Astrocyte of the spinal cord (primary cell): ENCODE results near the gene PRDX5.

Experiments
- DNase-seq: peaks from one replicate; pipeline ENCODE4 v3.0.0; 2011; ENCODE audit warnings: low read depth, low spot score
- H3K4me3 ChIP-seq: 2 replicates; pipeline ENCODE4 v1.5.1; 2011; ENCODE audit warnings: low read depth, mild to moderate bottlenecking, low read length, moderate library complexity
- in situ Hi-C: cut with HindIII; loops from 2 replicates; pipeline ENCODE4 v1.10.0; 2017; ENCODE audit warnings: low sequenced_read_pairs
- TF ChIP-seq, protein P1 (sequence below): IDR thresholded peaks from 2 replicates; pipeline ENCODE4 v1.5.1; 2012; ENCODE audit warnings: low read depth, mild to moderate bottlenecking, low read length, inconsistent platforms

The PRDX5 gene

DNA sequence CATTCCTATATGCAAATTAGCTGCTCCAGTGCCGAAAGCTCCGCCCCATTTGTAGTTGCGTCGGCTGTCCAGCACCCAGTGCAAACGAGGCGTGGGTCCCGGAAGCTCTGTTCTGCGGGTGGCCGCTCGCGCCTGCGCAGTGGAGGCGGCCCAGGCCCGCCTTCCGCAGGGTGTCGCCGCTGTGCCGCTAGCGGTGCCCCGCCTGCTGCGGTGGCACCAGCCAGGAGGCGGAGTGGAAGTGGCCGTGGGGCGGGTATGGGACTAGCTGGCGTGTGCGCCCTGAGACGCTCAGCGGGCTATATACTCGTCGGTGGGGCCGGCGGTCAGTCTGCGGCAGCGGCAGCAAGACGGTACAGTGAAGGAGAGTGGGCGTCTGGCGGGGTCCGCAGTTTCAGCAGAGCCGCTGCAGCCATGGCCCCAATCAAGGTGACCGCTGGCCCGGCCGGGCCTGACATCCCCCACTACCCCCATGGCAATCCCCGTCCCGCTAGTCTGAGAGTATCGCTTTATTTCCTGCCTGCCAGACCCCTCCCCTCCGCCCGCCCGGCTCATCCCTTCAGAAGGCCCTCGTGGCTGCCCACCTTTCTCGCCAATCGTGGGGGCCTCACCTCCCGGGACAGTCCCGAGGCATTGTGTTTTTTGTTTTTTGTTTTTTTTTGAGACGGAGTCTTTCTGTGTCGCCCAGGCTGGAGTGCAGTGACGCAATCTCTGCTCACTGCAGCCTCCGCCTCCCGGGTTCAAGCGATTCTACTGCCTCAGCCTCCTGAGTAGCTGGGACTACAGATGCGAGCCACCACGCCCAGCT lies at the start of gene PRDX5:
Gene PRDX5, plus strand, starts transcription at position 161 of the 805 bp plus-strand sequence. Its CDS starts 95 bp downstream, at position 256.
- in situ Hi-C loops: no loop called here
- H3K4me3 ChIP-seq: peak within 1 kb of the TSS; percentile 97

DNA sequence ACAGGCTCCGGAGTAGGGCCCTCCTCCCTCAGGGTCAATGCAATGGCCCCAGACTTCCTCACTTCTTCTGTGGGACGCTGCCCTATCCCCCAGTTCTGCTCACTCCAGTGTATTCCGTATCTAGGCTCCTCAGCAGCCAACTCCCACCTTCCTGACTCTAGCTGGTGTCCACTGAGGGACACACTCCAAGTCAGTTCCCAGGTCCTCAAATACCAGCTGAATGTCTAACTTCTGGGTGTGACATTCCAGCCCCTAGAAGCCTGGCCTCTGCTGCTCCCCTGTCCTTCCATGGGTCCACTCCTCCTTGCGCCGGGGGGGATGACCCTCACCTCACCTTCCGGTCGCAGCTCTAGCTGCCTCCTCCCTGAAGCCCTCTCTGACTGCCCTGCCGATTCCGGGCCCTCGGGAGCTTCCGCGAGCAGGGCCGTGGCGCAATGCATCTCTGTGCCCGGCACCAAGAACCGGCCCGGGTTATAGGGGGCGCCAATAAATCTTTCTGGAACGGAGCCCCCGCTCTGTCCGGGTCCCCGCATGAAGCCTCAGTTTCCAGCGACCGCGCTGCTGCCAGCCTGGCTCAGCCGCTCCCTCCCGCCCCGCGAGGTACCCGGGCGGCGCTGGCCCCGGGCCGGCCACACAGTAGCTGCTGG lies 48.9 kb upstream of the PRDX5 start:
- DNase-seq: no peak
- H3K4me3 ChIP-seq: peak overlapping the region; percentile 58
- in situ Hi-C loops: no loop called here
- TF ChIP-seq, protein P1, sequence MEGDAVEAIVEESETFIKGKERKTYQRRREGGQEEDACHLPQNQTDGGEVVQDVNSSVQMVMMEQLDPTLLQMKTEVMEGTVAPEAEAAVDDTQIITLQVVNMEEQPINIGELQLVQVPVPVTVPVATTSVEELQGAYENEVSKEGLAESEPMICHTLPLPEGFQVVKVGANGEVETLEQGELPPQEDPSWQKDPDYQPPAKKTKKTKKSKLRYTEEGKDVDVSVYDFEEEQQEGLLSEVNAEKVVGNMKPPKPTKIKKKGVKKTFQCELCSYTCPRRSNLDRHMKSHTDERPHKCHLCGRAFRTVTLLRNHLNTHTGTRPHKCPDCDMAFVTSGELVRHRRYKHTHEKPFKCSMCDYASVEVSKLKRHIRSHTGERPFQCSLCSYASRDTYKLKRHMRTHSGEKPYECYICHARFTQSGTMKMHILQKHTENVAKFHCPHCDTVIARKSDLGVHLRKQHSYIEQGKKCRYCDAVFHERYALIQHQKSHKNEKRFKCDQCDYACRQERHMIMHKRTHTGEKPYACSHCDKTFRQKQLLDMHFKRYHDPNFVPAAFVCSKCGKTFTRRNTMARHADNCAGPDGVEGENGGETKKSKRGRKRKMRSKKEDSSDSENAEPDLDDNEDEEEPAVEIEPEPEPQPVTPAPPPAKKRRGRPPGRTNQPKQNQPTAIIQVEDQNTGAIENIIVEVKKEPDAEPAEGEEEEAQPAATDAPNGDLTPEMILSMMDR: no peak

More for the DNA sequence above, at the start of gene PRDX5:
- TF ChIP-seq, protein P1: peak; percentile 24
- peak; percentile 95 for DNase-seq

DNA sequence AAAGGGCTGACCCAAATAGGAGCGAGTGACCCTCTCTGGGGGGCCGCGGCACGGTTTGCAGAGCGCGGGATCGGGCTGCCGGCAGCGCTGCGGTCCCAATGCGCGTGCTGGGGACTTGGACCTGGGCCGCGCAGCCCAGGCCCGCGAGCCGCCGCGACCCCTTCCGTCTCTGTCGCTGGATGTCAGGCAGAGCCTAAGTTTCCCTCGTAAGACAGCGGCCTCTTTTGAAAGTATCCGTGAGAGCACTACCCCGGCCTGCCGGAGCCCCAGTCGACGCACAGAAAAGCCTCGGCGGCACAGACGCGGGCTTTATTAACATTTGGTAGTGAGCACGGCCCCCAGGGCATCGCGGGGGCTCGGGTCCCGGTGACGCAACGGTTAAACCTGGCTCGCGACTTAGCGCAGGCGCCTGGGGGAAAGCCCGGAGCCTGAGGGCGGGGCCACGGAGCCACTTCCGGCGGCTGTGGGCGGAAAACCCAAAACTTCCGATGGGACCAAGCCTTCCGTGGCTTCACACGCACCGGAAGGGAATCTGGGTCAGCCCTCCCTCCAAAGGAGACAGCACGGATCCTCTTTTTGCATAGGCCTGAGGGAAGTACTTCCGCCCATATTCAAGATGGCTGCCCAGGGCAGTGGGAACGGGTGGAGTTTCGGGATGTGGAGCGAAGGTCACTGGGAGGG lies 48.2 kb upstream of the PRDX5 start:
- peak; percentile 100 for DNase-seq
- peak overlapping the region; percentile 68 for H3K4me3 ChIP-seq
- in situ Hi-C loops: no loop called here

DNA sequence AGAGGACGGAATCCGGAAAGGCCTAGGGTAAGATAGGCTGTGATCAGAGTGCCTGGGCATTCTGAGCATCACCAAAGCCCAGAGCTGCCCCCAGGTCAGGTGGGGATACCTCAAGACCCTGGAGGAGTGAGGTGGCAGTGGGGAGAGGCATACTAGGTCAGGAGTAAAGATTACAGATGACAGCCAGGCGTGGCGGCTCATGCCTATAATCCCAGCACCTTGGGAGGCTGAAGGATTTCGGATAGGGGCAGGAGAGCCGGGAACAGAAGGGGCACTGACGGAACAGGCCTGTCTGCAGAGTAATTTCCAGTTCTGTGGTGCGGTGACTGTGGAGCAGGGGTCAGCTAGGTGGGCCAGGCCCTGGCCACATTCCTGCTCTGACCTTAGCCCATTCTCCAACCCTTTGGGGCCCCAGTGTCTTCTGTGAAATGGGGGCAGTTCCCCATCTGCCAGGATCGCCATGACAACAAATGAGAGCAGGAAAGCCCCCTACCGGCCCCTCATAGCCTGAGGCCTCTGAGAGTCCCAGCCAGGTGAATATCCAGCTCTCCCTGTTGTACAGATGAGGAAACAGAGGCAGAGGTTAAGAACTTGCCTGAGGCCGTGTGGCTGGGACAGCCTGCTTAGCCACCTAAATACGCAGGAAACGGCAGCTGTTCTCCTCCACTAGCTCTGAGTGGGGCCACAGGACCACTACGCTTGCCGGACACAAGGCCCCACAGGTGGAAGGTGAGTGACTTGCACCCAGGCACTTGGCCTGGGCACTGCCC lies 42.7 kb upstream of the PRDX5 start:
- no peak overlapping the region for H3K4me3 ChIP-seq
- no peak for DNase-seq
- TF ChIP-seq, protein P1: no peak
- in situ Hi-C loops: no loop called here

More for the DNA sequence above, 48.2 kb upstream of the PRDX5 start:
- TF ChIP-seq, protein P1: no peak

DNA sequence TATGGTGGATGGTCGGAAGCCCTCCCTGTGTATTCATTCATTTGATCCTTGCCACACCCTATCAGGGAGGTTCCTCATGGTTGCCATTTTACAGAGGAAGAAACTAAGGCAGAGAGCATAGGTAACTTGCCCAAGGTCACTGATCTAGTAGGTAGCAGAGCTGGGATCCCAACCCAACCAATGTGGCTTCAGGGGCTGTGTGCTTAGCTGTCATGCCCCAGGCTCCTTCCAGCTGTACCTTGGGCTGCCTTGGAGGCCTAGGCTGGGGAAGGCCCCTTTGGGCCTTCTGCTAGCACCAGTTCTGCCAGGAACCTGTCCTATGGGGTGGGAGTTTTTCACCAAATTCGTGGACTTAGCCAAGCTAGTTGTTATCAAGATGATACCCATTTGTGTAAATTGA lies 42.1 kb upstream of the PRDX5 start:
- H3K4me3 ChIP-seq: no peak overlapping the region
- TF ChIP-seq, protein P1: no peak
- DNase-seq: no peak
- in situ Hi-C loops: no loop called here
